Measurements from ENCODE around the gene HS6ST2.

- no peak for TF ChIP-seq CTCF (IDR thresholded peaks at IDR 0.05; ENCODE audit: low read length)
- TF ChIP-seq EZH2 (optimal IDR thresholded peaks at IDR 0.05; ENCODE audit: low read depth, low read length): no peak
- TF ChIP-seq EZH2phosphoT487 (IDR thresholded peaks at IDR 0.05; ENCODE audit: low read length): no peak
Measured at GRCh38 chrX:132742246-132742645, 216.2 kb downstream of the HS6ST2 start.

Data from MM.1S (cell line).